ENCODE data around the gene TMEM63A.
"Not testable (repeated sequence)": the region's sequence is repeated elsewhere in the genome, so short reads cannot be mapped to it uniquely, and the experiment has no call there.

TMEM63A gene

DNA sequence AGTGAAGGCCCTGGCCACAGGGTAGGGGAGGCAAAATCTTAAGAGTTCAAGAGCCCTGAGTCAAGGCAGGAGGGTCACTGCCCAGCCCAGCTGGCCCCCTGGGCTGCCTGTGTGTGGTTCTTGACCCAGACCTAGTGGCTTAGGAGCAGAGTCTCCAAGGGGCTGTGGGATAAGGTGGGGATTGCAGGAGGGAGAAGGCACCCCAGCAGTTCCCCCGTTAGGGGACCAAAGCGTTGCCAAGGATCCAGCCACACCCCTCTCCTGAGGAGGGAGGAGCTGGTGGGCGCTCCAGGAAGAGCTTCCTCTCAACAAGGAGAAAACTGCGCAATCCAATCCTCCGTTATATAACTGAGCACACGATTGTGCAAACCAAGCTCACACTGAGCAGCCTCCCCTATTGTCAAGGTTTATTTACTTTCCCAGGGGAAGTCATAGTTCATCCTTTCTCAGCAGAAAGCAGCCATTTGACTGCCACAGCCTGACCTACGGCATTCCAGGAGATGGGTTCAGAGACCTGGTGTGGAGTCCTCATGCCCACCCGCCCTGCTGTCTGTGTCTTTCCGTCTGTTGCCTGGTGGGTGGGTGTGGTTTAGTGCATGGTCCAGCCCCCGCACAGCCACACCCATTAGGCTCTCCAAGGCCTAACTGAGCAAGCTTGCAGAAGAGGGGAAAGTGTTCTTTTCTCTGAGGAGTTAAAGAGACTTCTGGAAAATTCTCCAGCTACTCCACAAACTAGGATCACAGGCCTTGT, 68.8 kb downstream of the TMEM63A start:
- TF ChIP-seq, protein P1, sequence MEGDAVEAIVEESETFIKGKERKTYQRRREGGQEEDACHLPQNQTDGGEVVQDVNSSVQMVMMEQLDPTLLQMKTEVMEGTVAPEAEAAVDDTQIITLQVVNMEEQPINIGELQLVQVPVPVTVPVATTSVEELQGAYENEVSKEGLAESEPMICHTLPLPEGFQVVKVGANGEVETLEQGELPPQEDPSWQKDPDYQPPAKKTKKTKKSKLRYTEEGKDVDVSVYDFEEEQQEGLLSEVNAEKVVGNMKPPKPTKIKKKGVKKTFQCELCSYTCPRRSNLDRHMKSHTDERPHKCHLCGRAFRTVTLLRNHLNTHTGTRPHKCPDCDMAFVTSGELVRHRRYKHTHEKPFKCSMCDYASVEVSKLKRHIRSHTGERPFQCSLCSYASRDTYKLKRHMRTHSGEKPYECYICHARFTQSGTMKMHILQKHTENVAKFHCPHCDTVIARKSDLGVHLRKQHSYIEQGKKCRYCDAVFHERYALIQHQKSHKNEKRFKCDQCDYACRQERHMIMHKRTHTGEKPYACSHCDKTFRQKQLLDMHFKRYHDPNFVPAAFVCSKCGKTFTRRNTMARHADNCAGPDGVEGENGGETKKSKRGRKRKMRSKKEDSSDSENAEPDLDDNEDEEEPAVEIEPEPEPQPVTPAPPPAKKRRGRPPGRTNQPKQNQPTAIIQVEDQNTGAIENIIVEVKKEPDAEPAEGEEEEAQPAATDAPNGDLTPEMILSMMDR (IDR thresholded peaks at IDR 0.05; ENCODE audit: low read length, missing control alignments) = no peak
- DNase-seq (ENCODE audit: low read depth) = peak; percentile 70
- H3K4me3 ChIP-seq (replicated peaks; ENCODE audit: low read depth, low read length) = no peak overlapping the region

DNA sequence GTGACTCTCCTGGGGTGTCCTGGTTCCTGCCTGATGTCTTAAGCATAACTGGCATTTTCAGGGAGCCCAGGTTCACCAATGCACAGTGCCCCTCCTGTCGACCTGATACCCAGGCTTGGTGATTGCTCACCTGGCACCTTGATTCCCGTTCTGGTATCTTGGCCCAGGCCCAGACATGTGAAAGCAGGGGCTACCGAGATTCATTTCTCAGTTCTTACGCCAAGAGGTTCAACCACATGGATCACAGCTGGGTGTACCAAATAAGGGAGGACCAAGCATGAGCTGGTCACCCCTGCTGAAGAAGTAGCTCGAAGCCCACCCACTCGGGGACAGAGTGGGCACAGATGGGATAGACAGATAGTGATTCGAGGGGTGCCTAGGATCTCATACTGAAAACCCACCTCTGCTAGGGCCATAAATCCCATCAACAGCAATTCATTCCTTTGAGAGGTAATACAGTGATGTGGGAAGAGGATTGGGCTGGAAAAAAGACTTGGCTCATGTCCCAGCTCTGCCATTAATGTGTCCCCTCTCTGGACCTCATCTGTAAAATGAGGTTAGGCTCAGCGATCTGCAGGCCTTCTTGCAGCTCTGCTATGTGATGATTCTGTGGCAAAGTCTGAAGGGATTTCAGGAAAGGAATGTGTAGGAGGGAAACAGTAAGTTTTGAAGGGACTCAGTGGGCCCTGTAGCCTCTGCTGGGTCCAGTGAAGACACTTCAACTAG, 69.5 kb downstream of the TMEM63A start:
- TF ChIP-seq, protein P1 (IDR thresholded peaks at IDR 0.05; ENCODE audit: low read length, missing control alignments) = no peak
- H3K4me3 ChIP-seq (replicated peaks; ENCODE audit: low read depth, low read length) = no peak overlapping the region
- DNase-seq (ENCODE audit: low read depth) = peak; percentile 39

DNA sequence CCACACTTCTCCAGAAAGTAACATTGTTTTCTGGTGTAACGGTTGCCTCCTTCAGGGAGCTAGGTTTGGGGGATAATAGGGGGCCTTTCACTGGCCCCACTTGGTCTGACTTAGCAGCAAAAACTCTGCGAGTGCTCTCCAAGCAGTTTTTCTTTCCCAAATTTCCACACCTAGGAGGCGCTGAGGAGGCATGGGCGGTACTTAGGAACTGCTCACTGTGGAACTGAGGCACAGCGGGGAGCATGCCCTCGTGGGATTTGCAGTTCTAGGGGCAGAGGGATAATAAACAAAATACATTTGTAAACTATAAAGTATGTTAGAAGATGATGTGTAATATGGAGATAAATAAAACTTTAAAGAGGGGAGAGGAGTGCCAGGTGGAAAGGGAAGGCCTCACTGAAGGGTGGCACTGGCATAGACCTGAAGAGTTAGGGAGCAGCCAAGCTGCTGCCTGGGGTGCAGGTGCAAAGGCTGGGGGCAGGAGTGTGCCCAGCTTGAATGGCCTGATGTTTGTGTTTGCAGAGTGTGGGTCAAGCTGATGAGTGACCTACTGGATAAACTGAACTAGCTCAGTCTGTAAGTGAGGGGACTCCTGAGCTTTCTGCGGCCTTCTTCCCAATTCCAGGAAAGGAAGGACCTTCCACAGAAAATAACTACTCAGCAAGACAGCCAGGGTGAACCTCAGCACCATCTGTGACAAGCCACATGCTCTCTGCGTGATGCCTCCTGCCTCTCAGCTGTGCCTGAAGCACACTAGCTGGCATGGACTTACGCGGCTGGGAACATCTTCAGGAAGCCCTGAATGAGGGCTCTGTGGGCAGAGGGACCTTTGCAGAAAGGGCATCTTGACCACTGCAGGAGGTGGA, 70.3 kb downstream of the TMEM63A start:
- H3K4me3 ChIP-seq (replicated peaks; ENCODE audit: low read depth, low read length) = peak overlapping the region; percentile 72
- DNase-seq (ENCODE audit: low read depth) = no peak
- TF ChIP-seq, protein P1 (IDR thresholded peaks at IDR 0.05; ENCODE audit: low read length, missing control alignments) = peak; percentile 48

DNA sequence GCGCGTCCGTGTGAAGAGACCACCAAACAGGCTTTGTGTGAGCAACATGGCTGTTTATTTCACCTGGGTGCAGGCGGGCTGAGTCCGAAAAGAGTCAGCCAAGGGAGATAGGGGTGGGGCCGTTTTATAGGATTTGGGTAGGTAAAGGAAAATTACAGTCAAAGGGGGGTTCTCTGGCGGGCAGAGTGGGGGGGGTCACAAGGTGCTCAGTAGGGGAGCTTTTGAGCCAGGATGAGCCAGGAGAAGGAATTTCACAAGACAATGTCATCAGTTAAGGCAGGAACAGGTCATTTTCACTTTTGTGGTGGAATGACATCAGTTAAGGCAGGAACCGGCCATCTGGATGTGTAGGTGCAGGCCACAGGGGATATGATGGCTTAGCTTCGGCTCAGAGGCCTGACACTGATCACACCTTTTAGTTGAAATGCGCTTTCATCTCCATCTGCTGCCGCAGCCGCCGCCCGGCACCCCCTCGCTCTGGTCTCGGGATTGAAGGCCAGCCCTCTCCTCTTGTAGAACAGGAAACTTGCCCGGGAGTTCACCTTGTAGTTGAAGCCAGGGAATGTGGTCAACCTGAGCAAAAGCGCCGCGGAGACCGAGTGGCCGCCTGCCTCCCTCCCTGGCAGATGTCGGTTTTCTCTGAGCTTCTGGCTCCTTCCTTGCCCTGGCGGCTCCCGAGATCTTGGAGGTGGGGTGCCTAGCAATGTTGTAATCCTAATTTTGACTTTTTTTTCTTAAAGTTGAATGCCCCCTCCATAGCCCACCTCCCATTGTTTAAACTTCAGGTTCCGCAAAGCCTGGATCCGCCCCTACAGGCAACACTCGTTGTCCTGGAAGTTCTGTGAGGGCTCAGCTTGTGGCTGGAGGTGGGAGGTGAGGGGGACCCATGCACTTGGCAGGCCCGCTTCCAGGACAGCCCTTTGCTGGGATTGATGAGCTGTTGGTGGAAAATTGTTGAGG, 71.3 kb downstream of the TMEM63A start:
- peak; percentile 26 for DNase-seq (ENCODE audit: low read depth)
- peak overlapping the region; percentile 72 for H3K4me3 ChIP-seq (replicated peaks; ENCODE audit: low read depth, low read length)

DNA sequence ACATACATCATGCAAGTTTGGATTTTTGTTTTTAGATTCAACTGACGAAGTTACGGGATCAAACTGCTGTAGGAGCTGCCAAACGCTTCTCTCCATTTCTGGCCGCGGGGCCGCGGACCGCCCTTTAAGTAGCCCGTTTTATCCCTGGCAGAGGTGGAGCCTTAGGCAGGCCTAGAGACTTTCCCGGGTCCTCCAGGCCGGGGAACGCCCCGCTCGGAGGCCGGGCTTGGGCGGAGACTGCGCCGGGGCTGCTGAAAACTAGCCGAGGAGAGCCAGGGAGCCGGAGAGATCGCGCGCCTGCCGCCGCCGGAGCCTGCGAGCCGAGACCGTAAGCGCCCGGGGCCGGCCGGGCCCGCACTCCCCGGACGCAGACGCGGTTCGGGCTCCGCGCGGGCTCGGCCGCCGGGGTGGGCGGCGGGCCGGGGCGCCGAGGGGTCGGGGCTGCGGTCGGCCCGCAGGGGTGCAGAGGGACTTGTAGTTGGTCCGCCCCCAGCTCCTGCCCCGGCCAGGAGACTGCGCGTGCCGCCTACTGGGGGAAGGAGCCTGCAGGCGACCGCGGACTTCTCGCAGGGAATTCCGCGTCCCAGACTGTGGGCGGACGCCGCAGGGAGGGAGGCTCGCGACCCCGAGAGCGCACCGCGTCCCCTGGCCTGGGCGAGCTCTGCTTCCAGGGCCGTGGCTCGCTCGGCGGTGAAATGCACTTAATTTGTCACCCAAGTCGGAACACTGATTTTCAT, 72.2 kb downstream of the TMEM63A start, which contains the start of gene EPHX1:
Gene EPHX1 (plus strand): TSS at position 283 of the 737 bp plus-strand sequence. CDS start 18,606 bp downstream, outside the sequence.
- H3K4me3 ChIP-seq (replicated peaks; ENCODE audit: low read depth, low read length) = peak within 1 kb of the TSS; percentile 72
- peak; percentile 89 for DNase-seq (ENCODE audit: low read depth)
- TF ChIP-seq, protein P1 (IDR thresholded peaks at IDR 0.05; ENCODE audit: low read length, missing control alignments) = peak; percentile 37

DNA sequence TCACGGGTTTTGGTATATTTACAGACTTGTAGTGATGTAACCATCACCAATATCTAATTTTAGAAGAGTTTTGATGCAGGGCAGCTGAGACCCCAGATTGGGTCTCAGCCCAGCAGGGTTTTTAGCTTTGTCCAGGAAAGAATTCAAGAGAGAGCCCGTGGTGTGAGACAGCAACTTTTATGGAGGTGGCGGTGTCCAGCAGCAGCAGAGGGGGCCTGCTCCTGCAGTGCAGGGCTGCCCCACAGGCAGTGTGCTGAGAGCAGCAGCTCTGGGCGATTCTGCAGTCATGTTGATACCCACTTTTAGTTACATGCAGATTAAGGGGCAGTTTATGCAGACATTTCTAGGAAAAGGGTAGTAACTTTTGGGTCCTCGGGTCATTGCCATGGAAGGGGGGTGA, 74.0 kb downstream of the TMEM63A start:
- no peak for DNase-seq (ENCODE audit: low read depth)
- no peak overlapping the region for H3K4me3 ChIP-seq (replicated peaks; ENCODE audit: low read depth, low read length)
- TF ChIP-seq, protein P1 (IDR thresholded peaks at IDR 0.05; ENCODE audit: low read length, missing control alignments) = no peak

DNA sequence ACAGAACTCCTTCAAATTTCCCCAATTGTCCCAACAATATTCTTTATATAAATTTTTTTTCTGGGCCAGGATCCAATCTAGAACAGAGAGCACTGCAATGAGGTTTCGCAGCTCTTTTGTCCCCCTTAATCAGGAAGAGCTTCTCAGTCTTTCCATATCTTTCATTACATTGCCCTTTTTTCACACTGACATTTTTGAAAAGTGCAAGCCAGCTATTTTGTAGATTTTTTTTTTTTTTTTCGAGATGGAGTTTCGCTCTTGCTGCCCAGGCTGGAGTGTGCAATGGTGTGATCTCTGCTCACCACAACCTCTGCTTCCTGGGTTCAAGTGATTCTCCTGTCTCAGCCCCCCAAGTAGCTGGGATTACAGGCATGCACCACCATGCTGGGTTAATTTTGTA, 75.4 kb downstream of the TMEM63A start:
- not testable (repeated sequence) for H3K4me3 ChIP-seq (replicated peaks; ENCODE audit: low read depth, low read length); DNase-seq (ENCODE audit: low read depth)

All from fibroblast of pulmonary artery (primary cell).